Right lobe of liver (tissue), 4 donors: ENCODE data around the gene CHRNG.

ENCODE experiments used
- CTCF ChIP-seq, 4 donors: fragments of 200-600 bp in 3 of 4; fragments of 450-650 bp in 1 of 4; IDR thresholded peaks; one replicate each; pipeline versions ENCODE4 v1.5.1 to v1.8.0; 2016 to 2022; ENCODE audit warnings: antibody characterized with exemption in 4 of 4, mild to moderate bottlenecking in 2 of 4
- POLR2A ChIP-seq: fragments of 450-650 bp; IDR thresholded peaks from one replicate; pipeline ENCODE4 v1.6.1; 2017; ENCODE audit warnings: antibody characterized with exemption, mild to moderate bottlenecking
- donor health status: DM: no; HTN: no; CAD: no.
- donor health status: DM: no; HTN: no; CAD: no.
- donor health status: DM: no; HTN: yes; CAD: no.

DNA sequence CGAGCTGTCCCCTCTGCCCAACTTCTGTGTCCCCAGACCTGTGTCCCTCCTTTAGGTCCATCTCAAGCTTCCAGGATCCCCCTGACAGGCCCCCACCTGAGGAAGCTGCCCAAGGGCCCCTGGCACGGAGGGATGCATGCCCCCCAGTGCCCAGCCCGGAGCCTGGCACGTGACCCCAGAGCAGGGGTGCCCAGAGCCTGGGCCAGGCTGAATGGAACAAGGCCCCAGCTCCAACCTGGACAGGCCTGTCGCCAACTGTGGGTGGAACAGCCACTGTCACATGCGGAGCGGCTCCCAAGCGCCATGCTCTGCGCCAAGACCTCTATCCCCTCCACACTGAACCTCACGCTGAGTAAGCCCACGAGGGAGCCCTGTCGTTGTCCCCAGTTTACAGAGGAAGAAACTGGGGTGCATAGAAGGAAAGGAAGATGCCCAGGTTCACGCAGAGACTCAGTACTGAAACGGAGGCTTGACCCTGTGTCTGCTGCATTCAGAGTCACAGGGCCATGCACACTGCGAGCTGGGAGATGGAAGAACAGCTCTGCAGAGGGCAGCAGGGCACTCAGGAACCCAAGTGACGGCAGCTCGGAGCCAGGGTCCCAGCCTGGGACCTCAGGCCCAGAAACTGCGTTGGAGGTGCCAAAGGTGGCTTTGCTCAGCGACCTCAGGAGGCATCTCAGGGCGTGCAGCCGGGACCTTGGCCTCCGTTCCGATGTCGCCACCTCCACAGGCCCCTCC is 46.4 kb upstream of the CHRNG start:
- no peak for TF ChIP-seq POLR2A
- no peak for TF ChIP-seq CTCF (IDR thresholded peaks at IDR 0.05)
